Lower leg skin (tissue), 4 donors: ENCODE data around the gene PSMD5. TPM values are rescaled to one million over a fixed set of nuclear protein-coding genes. Genes with fewer than 3 reads are reported as not detected.
A peak's percentile ranks its signal among the peaks of the same experiment; 100 is the strongest.

Source experiments
- DNase-seq, 2 donors: peaks; one replicate each; pipeline ENCODE4 v3.0.0-alpha.2; 2019; ENCODE audit warnings: low spot score in 2 of 2
- H3K4me3 ChIP-seq: fragments of 200-600 bp; sonication (generic); 2 replicates; pipeline ENCODE4 v1.5.1; 2017; ENCODE audit warnings: mild to moderate bottlenecking, low read depth; ENCODE audit not compliant: poor library complexity, severe bottlenecking
- POLR2A ChIP-seq, 2 donors: fragments of 450-650 bp; IDR thresholded peaks; one replicate each; pipeline ENCODE4 v1.6.1; 2016 to 2017; ENCODE audit warnings: antibody characterized with exemption in 2 of 2, mild to moderate bottlenecking in 1 of 2, moderate library complexity in 1 of 2
- WGBS, 2 donors: methylation state at CpG; one replicate each; pipeline ENCODE4 v1.1.5; 2018; 5-methylcytosine and 5-hydroxymethylcytosine counted together
- intact Hi-C: fragments of 100-400 bp; cut with DNase I; formaldehyde crosslinking; loops from one replicate; pipeline ENCODE4 v1.15.0; 2023; ENCODE audit warnings: low total_unique reads
- total RNA-seq, 4 donors: library from RNA; depleted of rRNA; stranded (reverse); fragments of >200 nt; gene quantifications; one replicate each; pipeline ENCODE4 v1.1.0, GENCODE V29; 2016
- TF ChIP-seq, protein P1 (sequence below), 3 donors: fragments of 450-650 bp; IDR thresholded peaks; one replicate each; pipeline ENCODE4 v1.5.1; 2016; ENCODE audit warnings: antibody characterized with exemption in 3 of 3, mild to moderate bottlenecking in 3 of 3, moderate library complexity in 2 of 3

Gene PSMD5
- total RNA-seq, 4 donors from 2014 or later: 30.1 to 63.7 (median 33.9) TPM

DNA sequence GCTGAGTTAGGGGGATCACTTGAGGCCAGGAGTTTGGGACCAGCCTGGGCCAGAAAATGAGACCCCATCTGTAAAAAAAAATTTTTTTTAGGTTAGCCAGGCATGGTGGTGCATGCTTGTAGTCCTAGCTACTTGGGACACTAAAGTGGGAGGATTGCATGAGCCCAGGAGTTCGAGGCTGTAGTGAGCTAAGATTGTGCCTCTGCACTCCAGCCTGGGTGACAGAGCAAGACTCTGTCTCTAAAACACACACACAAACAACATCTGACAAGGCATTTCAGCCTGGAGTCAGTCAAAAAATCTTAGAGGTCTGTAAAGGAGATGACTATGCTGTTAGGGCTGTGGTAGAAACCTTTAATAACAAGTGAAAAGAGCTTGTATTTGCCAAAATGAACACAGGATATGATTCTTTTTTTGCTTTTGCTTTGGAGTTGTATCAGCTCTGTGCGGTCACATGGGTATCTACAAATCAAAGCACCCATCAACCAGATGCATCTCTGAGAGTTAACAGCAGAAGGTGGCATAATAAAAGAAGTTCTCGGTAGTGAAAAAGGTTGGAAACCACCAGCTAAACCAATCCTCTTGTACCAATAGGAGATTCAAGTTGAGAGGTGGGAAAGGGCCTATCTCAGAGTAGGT is 3.6 kb upstream of the PSMD5 start:
- TF ChIP-seq, protein P1, sequence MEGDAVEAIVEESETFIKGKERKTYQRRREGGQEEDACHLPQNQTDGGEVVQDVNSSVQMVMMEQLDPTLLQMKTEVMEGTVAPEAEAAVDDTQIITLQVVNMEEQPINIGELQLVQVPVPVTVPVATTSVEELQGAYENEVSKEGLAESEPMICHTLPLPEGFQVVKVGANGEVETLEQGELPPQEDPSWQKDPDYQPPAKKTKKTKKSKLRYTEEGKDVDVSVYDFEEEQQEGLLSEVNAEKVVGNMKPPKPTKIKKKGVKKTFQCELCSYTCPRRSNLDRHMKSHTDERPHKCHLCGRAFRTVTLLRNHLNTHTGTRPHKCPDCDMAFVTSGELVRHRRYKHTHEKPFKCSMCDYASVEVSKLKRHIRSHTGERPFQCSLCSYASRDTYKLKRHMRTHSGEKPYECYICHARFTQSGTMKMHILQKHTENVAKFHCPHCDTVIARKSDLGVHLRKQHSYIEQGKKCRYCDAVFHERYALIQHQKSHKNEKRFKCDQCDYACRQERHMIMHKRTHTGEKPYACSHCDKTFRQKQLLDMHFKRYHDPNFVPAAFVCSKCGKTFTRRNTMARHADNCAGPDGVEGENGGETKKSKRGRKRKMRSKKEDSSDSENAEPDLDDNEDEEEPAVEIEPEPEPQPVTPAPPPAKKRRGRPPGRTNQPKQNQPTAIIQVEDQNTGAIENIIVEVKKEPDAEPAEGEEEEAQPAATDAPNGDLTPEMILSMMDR (IDR thresholded peaks at IDR 0.05): no peak
- TF ChIP-seq POLR2A (IDR thresholded peaks at IDR 0.05): no peak
- no peak for DNase-seq
- no peak overlapping the region for H3K4me3 ChIP-seq
- WGBS, 2 donors: 84 to 95% methylated on average over 3 of the region's 3 CpGs
- intact Hi-C loops: no loop called here

GRCh38 chr9:120845255-120845654 is 2.5 kb upstream of the PSMD5 start:
- no peak overlapping the region for H3K4me3 ChIP-seq
- TF ChIP-seq POLR2A (IDR thresholded peaks at IDR 0.05): no peak
- TF ChIP-seq, protein P1 (IDR thresholded peaks at IDR 0.05): no peak
- intact Hi-C loops: no loop called here
- DNase-seq: no peak

GRCh38 chr9:120841930-120842684 is 615 bp downstream of the PSMD5 start:
- WGBS, 2 donors: 29 to 40% methylated on average over 18 of the region's 18 CpGs
- no peak for DNase-seq
- peak overlapping the region; percentile 91 for H3K4me3 ChIP-seq
- no peak for TF ChIP-seq POLR2A (IDR thresholded peaks at IDR 0.05)
- TF ChIP-seq, protein P1 (IDR thresholded peaks at IDR 0.05): no peak
- intact Hi-C loops: no loop called here

- no peak overlapping the region for H3K4me3 ChIP-seq
- no peak for DNase-seq
- TF ChIP-seq, protein P1 (IDR thresholded peaks at IDR 0.05): no peak
- no peak for TF ChIP-seq POLR2A (IDR thresholded peaks at IDR 0.05)
- intact Hi-C loops: no loop called here
- WGBS, 2 donors: 70 to 87% methylated on average over 2 of the region's 2 CpGs
Observed at GRCh38 chr9:120839146-120839545, 3.6 kb downstream of the PSMD5 start.

- H3K4me3 ChIP-seq: no peak overlapping the region
- TF ChIP-seq POLR2A (IDR thresholded peaks at IDR 0.05): no peak
- TF ChIP-seq, protein P1 (IDR thresholded peaks at IDR 0.05): no peak
- WGBS, 2 donors: 84 to 85% methylated on average over 3 of the region's 3 CpGs
- intact Hi-C loops: no loop called here
- no peak for DNase-seq
Observed at GRCh38 chr9:120837921-120838320, 4.8 kb downstream of the PSMD5 start.
